Heart right ventricle (tissue), 16 donors: ENCODE results near the gene FAM83C. TPM values are rescaled to one million over a fixed set of nuclear protein-coding genes. Genes with fewer than 3 reads are reported as not detected.

Experiments
- ATAC-seq, 8 donors: fragments of 200-7000 bp; cut with Tn5 transposase; one replicate each; pipeline ENCODE4 v1.9.1; 2020; ENCODE audit warnings: mild to moderate bottlenecking in 8 of 8, moderate library complexity in 8 of 8, moderate number of reproducible peaks in 1 of 8
- DNase-seq, 2 donors: peaks; one replicate each; pipeline ENCODE4 v3.0.0-alpha.2; 2020
- H3K27ac ChIP-seq, 10 donors: fragments of 200-600 bp; sonication (generic) in 2 of 10; one replicate each; pipeline versions ENCODE4 v1.5.0 to v1.8.0; 2020 to 2022; ENCODE audit warnings: mild to moderate bottlenecking in 3 of 10
- H3K27me3 ChIP-seq, 7 donors: fragments of 200-600 bp; one replicate each; pipeline ENCODE4 v1.8.0; 2021 to 2022; ENCODE audit warnings: mild to moderate bottlenecking in 2 of 7
- H3K36me3 ChIP-seq, 9 donors: fragments of 200-600 bp; sonication (generic) in 1 of 9; one replicate each; pipeline versions ENCODE4 v1.5.0 to v1.8.0; 2020 to 2022; ENCODE audit warnings: mild to moderate bottlenecking in 2 of 9
- H3K4me1 ChIP-seq, 9 donors: fragments of 200-600 bp; sonication (generic) in 1 of 9; one replicate each; pipeline versions ENCODE4 v1.5.0 to v1.8.0; 2020 to 2022; ENCODE audit warnings: mild to moderate bottlenecking in 4 of 9
- H3K4me3 ChIP-seq, 10 donors: fragments of 200-600 bp; sonication (generic) in 2 of 10; one replicate each; pipeline versions ENCODE4 v1.5.0 to v1.8.0; 2020 to 2022; ENCODE audit warnings: mild to moderate bottlenecking in 7 of 10, moderate library complexity in 2 of 10
- H3K9me3 ChIP-seq, 11 donors: fragments of 200-600 bp in 10 of 11; sonication (generic) in 2 of 11; one replicate each; pipeline versions ENCODE4 v1.5.0 to v1.8.0; 2013 to 2022; ENCODE audit warnings: mild to moderate bottlenecking in 2 of 11, control low read depth in 1 of 11, moderate library complexity in 1 of 11
- CTCF ChIP-seq, 9 donors: fragments of 200-600 bp; sonication (generic) in 2 of 9; IDR thresholded peaks; one replicate each; pipeline versions ENCODE4 v1.5.0 to v1.8.0; 2021 to 2022; ENCODE audit warnings: antibody characterized with exemption in 9 of 9, mild to moderate bottlenecking in 5 of 9, moderate library complexity in 1 of 9
- WGBS, 2 donors: extraction: QIAGEN DNeasy Blood & Tissue Kit; methylation state at CpG; one replicate each; pipeline ENCODE4 v1.1.7; 2013; ENCODE audit warnings: inconsistent platforms in 1 of 2; 5-methylcytosine and 5-hydroxymethylcytosine counted together
- intact Hi-C, 10 donors: fragments of 100-400 bp; cut with DNase I; formaldehyde crosslinking; loops; one replicate each; pipeline versions ENCODE4 v1.11.1 to v1.14.2; 2022
- polyA plus RNA-seq, 2 donors: library from polyadenylated mRNA; stranded (reverse); fragments of 200-250 nt; gene quantifications; one replicate each; pipeline ENCODE4 v1.2.3, GENCODE V29; 2013
- total RNA-seq, 10 donors: library from RNA; stranded (reverse); fragmentation: NEBNext Ultra II Directional in 3 of 10; extraction: Animal tissue kit (Norgen Biotek cat#: 25700) in 3 of 10; gene quantifications; one replicate each; pipeline versions ENCODE4 v1.2.1 to v1.2.4, GENCODE V29; 2021 to 2023
- donor health status: Arrhythmogenic right ventricular cardiomyopathy.
- donor health status: ischemic (EF 13 %, LVEDD 7.1; RV severe dilation, severe dysfunction).
- donor health status: healthy with polysubstance abuse.
- donor health status: DM: no; HTN: yes; CAD: no.
- donor health status: DM: no; HTN: no; CAD: no.
- donor health status: ischemic (EF 25% LVEDD 6.9; RV normal size, moderate dysfunction).
- donor health status: ischemic (EF 25% LVEDD 5.7; RV mildly dilated, moderate dysfunction).
- donor health status: healthy.
- donor health status: DM: yes; HTN: yes; CAD: no.
- donor health status: Ischemic cardiomyopathy.
- donor health status: ischemic (EF 35%, LVEDD 5.7; RV mildly dilated, moderate dysfunction).
- donor health status: nonischemic (EF 11% LVEDD 7.7; RV severe dilation, severe dysfunction).
- donor health status: DM: yes; HTN: yes; CAD: no.
- donor health status: PGD.
- donor health status: ischemic (EF 29% LVEDD 5.4; RV normal size, mild dysfunction).
- donor health status: nonischemic (EF 23%, LVEDD 6.1; RV moderate dilation, normal function).

The FAM83C gene
- total and polyA plus RNA-seq, 12 donors, result 0.03 TPM; not detected in 11

GRCh38 chr20:35295674-35296073 is 3.4 kb upstream of the FAM83C start:
- intact Hi-C loops, result no loop called here
- Histone ChIP-seq H3K27me3 (peaks cover 0 to 21% (median 15%) of the 10 kb centered on the region in 7 donors), H3K9me3 (no peaks in the 10 kb centered on the region), H3K27ac (no peak overlapping the region), H3K36me3 (no peaks in the 10 kb centered on the region), H3K4me3 (no peak overlapping the region), H3K4me1 (peaks cover 0 to 8% (median 0%) of the 10 kb centered on the region in 9 donors)
- no peak for ATAC-seq
- 69 to 70% methylated on average over 8 of the region's 8 CpGs for WGBS, 2 donors
- TF ChIP-seq CTCF (IDR thresholded peaks at IDR 0.05), result no peak
- DNase-seq, result no peak

GRCh38 chr20:35295058-35295457 is 2.8 kb upstream of the FAM83C start:
- H3K36me3 ChIP-seq, result no peaks in the 10 kb centered on the region
- WGBS, 2 donors, result 69 to 85% methylated on average over 8 of the region's 8 CpGs
- no peak overlapping the region for H3K4me3 ChIP-seq
- ATAC-seq (no peak), DNase-seq (no peak)
- intact Hi-C loops, result no loop called here
- no peak overlapping the region for H3K27ac ChIP-seq
- peaks cover 0 to 21% (median 15%) of the 10 kb centered on the region in 7 donors for H3K27me3 ChIP-seq
- H3K4me1 ChIP-seq, result peaks cover 0 to 8% (median 0%) of the 10 kb centered on the region in 9 donors
- H3K9me3 ChIP-seq, result no peaks in the 10 kb centered on the region
- no peak for TF ChIP-seq CTCF (IDR thresholded peaks at IDR 0.05)

GRCh38 chr20:35294293-35294685 is 2.1 kb upstream of the FAM83C start:
- Histone ChIP-seq H3K27ac (no peak overlapping the region), H3K4me1 (peaks cover 0 to 8% (median 0%) of the 10 kb centered on the region in 9 donors), H3K4me3 (no peak overlapping the region), H3K9me3 (no peaks in the 10 kb centered on the region), H3K27me3 (peaks cover 0 to 21% (median 15%) of the 10 kb centered on the region in 7 donors), H3K36me3 (no peaks in the 10 kb centered on the region)
- TF ChIP-seq CTCF (IDR thresholded peaks at IDR 0.05), result no peak
- ATAC-seq, result no peak
- no peak for DNase-seq
- WGBS, 2 donors, result 51 to 57% methylated on average over 5 of the region's 5 CpGs
- intact Hi-C loops, result no loop called here

- Histone ChIP-seq H3K36me3 (no peaks in the 10 kb centered on the region), H3K9me3 (no peaks in the 10 kb centered on the region), H3K27ac (no peak overlapping the region), H3K4me1 (peaks cover 0 to 8% (median 0%) of the 10 kb centered on the region in 9 donors), H3K4me3 (no peak overlapping the region), H3K27me3 (peaks cover 0 to 21% (median 15%) of the 10 kb centered on the region in 7 donors)
- no peak for TF ChIP-seq CTCF (IDR thresholded peaks at IDR 0.05)
- intact Hi-C loops, result no loop called here
- DNase-seq (no peak), ATAC-seq (no peak)
- 85 to 91% methylated on average over 19 of the region's 19 CpGs for WGBS, 2 donors
These were observed 1.4 kb upstream of the FAM83C start for GRCh38 chr20:35293303-35294292.
